ENCODE data around the gene PITPNC1. TPM values are rescaled to one million over a fixed set of nuclear protein-coding genes. Genes with fewer than 3 reads are reported as not detected.
A peak's percentile ranks its signal among the peaks of the same experiment; 100 is the strongest.
"Not testable (repeated sequence)": the region's sequence is repeated elsewhere in the genome, so short reads cannot be mapped to it uniquely, and the experiment has no call there.

PITPNC1 gene
- total RNA-seq, 6 donors from 2014 or later = 8.5 to 23.3 (median 13.7) TPM

DNA sequence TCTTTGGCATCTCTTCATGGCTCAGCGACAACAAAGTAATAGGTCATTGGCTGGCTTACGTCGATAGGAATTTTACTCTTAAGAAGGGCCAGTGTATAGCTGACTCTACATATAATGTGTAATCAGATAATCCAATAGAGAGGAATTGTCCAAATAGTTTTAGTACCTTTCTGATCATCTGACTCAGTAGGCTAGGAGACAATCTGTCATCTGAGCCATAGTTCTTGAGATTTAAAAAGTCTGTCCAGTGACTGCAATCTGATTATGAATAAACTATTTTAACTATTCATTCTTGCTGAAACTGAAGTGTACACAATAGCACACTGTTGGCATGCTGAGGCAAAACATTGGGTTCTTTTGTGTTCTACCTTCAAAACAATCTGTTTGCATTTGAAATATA is 319.3 kb downstream of the PITPNC1 start:
- Histone ChIP-seq H3K36me3 (peaks cover 0 to 9% (median 4%) of the 10 kb centered on the region in 4 donors), H3K9me3 (no peaks in the 10 kb centered on the region), H3K4me3 (no peak overlapping the region), H3K4me1 (no peaks in the 10 kb centered on the region), H3K27ac (peak overlapping the region in 1 of 4 donors; percentile 6), H3K27me3 (no peaks in the 10 kb centered on the region)
- TF ChIP-seq CTCF (IDR thresholded peaks at IDR 0.05) (no peak), POLR2A (IDR thresholded peaks at IDR 0.05) (no peak), POLR2AphosphoS5 (IDR thresholded peaks at IDR 0.05) (no peak), EP300 (IDR thresholded peaks at IDR 0.05) (no peak)
- no peak for ATAC-seq (ENCODE audit: low FRiP score in 2 of 2)
- DNase-seq = no peak
- whole genome bisulfite sequencing, 2 donors = 50 to 70% methylated on average over 3 of the region's 3 CpGs

GRCh38 chr17:67696853-67697498 is 319.9 kb downstream of the PITPNC1 start:
- ATAC-seq (ENCODE audit: low FRiP score in 2 of 2) (no peak), DNase-seq (no peak)
- Histone ChIP-seq H3K36me3 (peaks cover 0 to 9% (median 4%) of the 10 kb centered on the region in 4 donors), H3K4me1 (no peaks in the 10 kb centered on the region), H3K27me3 (no peaks in the 10 kb centered on the region), H3K4me3 (no peak overlapping the region), H3K27ac (peak overlapping the region in 1 of 4 donors; percentile 6), H3K9me3 (no peaks in the 10 kb centered on the region)
- 69 to 70% methylated on average over 4 of the region's 4 CpGs for WGBS, 2 donors
- TF ChIP-seq EP300 (IDR thresholded peaks at IDR 0.05) = no peak
- no peak for TF ChIP-seq CTCF (IDR thresholded peaks at IDR 0.05)
- TF ChIP-seq POLR2A (IDR thresholded peaks at IDR 0.05) = no peak
- no peak for TF ChIP-seq POLR2AphosphoS5 (IDR thresholded peaks at IDR 0.05)

- Histone ChIP-seq H3K4me3 (no peak overlapping the region), H3K27ac (no peak overlapping the region), H3K36me3 (no peaks in the 10 kb centered on the region), H3K9me3 (no peaks in the 10 kb centered on the region), H3K27me3 (no peaks in the 10 kb centered on the region), H3K4me1 (no peaks in the 10 kb centered on the region)
- TF ChIP-seq POLR2A (IDR thresholded peaks at IDR 0.05) (no peak), CTCF (IDR thresholded peaks at IDR 0.05) (no peak), POLR2AphosphoS5 (IDR thresholded peaks at IDR 0.05) (no peak), EP300 (IDR thresholded peaks at IDR 0.05) (no peak)
- 62 to 71% methylated on average over 5 of the region's 5 CpGs for WGBS, 2 donors
- ATAC-seq (ENCODE audit: low FRiP score in 2 of 2) (no peak), DNase-seq (no peak)
Observed at GRCh38 chr17:67700037-67700724, 323.1 kb downstream of the PITPNC1 start.

DNA sequence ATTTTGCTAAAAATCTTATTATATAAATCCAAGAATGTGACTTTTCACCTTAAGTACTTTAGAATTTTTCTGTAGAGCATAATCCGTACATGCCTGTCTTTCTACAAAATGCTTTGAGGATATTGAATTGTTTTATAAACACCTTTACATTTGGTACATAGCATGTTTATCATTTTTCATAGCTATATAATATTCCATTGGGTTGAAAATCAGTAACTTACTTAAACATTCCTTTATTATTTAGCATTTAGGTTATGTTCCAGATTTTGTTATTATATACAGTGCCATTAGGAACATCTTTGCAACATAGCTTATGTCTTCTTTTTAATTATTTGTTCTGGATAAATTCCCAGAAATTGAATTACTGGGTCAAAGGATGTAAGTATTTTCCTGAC is 323.6 kb downstream of the PITPNC1 start:
- Histone ChIP-seq H3K9me3 (no peaks in the 10 kb centered on the region), H3K4me3 (no peak overlapping the region), H3K27ac (no peak overlapping the region), H3K27me3 (no peaks in the 10 kb centered on the region), H3K4me1 (no peaks in the 10 kb centered on the region), H3K36me3 (no peaks in the 10 kb centered on the region)
- no peak for ATAC-seq (ENCODE audit: low FRiP score in 2 of 2)
- no peak for DNase-seq
- 82 to 90% methylated on average over 1 of the region's 1 CpG for WGBS, 2 donors
- TF ChIP-seq POLR2A (IDR thresholded peaks at IDR 0.05) (no peak), EP300 (IDR thresholded peaks at IDR 0.05) (no peak), CTCF (IDR thresholded peaks at IDR 0.05) (no peak), POLR2AphosphoS5 (IDR thresholded peaks at IDR 0.05) (no peak)

GRCh38 chr17:67702861-67703260 is 325.8 kb downstream of the PITPNC1 start:
- not testable (repeated sequence) for DNase-seq; H3K4me3 ChIP-seq; H3K9me3 ChIP-seq; ATAC-seq (ENCODE audit: low FRiP score in 2 of 2); H3K27me3 ChIP-seq; H3K27ac ChIP-seq; H3K4me1 ChIP-seq; H3K36me3 ChIP-seq
- WGBS, 2 donors = 90 to 96% methylated on average over 8 of the region's 8 CpGs

Data from upper lobe of left lung (tissue), 6 donors.